Kidney glomerular epithelial cell (primary cell): ENCODE measurements around the gene AASS.

Experiments
- DNase-seq: peaks from one replicate; lab custom pipeline; 2025; lab: John Stamatoyannopoulos, UW

The AASS gene

DNA sequence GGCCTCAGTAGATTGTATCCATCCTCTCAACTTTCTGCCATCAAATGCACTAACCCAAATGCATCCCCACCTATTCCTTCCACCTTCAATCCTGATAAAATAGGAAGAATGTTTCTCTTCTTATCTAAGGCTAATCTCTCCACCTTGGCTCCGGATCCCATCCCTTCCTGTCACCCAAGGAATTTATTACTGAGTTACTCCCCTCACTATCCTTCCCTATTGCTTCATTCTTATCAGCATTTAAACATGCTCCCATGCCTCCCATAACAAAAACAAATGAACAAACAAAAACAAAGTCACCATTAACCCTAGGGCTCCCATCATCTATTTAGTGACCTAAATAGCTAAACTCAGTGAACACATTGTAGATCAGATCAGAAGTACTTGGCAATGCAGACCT is 25.3 kb downstream of the AASS start:
- DNase-seq = no peak

DNA sequence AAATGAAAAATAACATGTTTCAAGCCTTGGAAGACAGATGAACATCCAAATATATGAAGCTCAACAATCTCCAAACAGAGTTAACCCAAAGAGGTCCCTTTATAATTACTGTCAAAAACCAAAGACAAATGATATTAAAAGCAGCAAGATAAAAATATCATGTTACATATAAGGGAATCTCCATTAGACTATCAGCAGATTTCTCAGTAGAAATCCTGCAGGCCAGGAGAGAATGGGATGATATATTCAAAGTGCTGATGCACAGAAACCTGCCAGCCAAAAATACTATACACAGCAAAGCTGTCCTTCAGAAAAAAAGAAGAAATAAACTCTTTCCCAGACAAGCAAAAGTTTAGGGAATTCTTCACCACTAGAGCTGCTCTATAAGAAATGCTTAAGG is 41.0 kb downstream of the AASS start:
- no peak for DNase-seq

DNA sequence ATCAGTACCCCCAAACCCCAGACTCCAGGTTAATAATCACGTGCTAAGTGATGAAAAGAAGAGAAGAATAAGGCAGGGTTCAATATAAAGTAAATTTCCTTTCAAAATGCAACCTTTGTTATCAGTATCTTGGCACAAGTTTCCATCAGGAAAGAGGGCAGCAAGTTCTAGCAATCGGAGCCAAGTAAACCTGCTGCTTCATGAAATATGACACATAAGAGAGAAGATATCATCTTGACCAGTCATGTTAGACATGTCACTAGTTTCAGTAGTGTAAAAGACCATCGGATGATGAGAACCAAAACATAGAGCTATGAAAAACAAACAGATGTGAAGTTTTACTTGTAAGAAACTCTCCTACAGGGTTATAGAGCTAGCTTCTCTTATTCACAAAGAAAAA is 44.0 kb downstream of the AASS start:
- DNase-seq = no peak

DNA sequence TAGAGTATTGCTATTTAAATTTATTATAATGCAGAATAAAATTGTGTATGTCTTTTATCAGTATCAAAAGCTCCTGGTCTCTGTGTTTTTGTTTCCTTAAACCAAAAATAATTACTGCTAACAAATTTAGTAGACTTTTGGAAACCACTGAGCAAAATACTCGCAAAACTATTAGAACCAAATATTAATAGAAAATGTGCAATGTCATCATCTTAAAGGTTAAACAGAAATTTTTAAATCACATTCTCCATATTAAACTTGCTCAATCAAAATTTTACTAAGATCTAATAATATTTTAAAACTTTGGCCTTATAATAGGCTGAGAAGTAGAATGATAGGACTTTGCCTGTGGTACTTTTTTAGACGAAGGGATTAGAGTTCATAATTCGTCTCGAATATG is 48.4 kb downstream of the AASS start:
- DNase-seq = no peak

DNA sequence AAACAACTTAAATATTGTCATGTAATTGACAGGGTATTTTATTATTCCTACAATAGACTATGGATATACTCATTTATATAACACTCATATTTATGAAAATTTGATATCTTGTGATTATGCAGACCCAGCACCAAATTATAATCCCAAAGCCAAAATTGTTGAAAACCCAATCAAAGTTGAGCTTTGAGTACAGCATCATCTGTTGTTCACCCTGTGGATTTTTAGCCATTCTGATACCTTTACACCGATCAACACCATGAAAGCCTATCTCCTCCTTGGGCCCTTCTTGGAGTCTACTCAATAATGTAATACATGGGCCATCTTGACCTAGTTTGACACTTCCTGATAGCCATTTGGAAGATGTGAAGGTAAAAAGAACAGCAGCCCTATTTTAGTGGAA is 49.5 kb downstream of the AASS start:
- no peak for DNase-seq

DNA sequence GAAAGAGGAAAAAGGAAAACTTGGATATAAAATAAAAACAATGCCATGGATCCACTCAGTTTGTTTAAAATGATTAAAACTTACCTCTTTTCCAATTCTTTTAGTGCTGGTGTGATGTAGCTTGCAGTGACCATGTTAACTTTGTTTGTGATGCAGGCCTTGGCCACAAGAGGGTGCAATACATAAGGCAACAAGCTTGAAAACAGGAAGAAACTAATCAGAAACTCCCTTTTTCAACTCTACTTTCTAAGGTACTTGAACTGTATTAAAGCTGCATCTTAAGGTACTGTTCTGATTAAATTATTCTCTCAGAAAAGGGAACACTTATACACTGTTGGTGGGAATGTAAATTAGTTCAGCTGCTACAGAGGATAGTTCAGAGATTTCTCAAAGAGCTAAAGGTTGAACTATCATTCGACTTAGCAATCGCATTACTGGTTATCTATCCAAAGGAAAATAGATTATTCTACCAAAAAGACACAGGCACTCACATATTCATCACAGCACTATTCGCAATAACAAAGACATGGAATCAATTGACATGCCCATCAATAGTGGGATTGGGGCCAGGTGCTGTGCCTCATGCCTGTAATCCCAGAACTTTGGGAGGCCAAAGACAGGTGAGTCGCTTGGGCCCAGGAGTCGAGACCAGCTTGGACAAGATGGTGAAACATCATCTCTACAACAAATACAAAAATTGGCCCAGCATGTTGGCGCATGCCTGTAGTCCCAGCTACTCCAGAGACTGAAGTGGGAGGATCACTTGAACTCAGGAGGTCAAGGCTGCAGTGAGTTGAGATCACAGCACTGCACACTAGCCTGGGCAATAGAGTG is 50.9 kb downstream of the AASS start:
- peak; percentile 70 for DNase-seq

DNA sequence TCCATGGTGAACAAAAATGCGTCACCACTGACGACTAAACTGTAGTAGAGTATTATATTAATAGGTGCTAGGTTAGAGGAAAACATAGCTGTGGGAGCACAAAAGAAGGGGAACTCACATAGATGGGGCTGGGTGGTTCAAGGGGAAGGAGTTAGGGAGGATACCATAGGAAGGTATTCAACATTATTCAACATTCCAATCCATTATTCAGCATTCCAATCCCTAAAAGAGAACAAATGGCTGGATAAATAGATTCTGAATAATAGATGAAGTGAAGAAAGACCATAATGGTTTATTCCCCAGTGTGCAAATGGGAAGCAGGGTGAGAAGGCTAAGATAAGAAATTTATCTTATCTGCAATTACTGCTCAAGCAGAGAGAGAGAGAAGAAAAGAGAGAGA is 61.4 kb downstream of the AASS start:
- no peak for DNase-seq

GRCh38 chr7:122082160-122082559 is 61.9 kb downstream of the AASS start:
- DNase-seq = no peak

DNA sequence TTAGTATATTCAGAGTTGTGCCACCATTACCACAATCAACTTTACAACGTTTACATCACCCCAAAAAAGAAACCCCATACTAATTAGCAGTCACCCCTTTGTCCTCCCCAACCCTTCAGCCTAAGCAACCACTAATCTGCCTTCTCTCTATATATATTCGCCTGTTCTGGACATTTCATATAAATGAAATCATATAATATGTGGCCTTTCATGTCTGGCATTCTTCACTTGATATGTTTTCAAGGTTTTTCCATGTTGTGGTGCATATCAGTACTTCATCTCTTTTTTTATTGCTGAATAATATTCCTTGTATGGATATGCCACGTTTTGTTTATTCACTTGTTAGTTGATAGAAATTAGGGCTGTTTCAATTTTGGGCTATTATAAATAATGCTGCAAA is 70.4 kb downstream of the AASS start:
- no peak for DNase-seq

DNA sequence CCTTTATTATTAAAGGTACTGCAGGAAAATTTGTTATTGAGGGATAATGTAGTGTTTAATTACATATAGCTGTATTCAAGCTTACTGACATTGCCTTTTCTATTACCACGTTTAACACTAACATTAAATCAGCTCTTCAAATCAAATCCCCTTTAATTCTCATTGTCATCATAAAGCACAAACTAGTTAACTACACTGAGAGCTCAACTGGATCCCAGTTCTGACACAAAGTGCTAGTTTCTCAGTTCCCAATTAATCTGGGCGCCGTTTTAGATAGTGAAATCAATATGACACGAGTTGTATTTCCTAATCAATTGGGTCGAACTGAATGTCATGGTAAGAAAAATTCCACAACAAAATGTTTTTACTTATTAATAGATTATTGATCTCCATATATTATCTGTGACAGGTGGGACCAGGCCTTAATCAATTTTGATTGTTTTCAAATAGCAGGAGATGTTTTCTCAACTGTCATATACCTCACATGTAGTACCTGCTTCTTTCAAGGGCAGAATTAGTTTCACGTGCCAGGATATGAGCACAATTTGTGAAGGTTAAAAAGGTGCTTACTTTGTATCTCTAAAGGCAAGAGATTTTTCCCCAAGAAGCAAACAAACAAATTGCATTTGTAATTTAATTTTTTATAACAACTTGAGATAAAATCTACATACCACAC is 71.0 kb downstream of the AASS start:
- no peak for DNase-seq

- DNase-seq = no peak
Measured at GRCh38 chr7:122072272-122072671, 71.8 kb downstream of the AASS start.

- DNase-seq = no peak
Measured at GRCh38 chr7:122070834-122071233, 73.2 kb downstream of the AASS start.

- DNase-seq = no peak
Measured at GRCh38 chr7:122070062-122070461, 74.0 kb downstream of the AASS start.

DNA sequence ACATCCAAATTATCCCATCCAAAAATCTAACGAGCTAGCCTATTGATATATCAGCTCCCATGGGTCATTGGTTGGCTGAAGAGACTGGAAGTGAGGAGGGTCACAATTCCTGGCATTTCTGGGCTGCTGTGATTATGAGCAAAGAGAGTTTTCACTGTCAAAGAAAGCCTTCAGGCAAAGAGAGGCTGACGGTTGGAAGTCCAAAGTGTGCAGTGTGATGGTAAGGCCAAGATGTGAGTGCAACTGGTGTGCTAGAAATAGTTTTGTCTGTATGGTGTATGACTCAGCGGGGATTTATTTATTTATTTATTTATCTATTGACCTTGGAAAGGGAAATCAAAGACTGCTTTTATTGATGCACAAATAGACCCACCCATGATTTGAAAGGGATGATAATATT is 75.0 kb downstream of the AASS start:
- no peak for DNase-seq

DNA sequence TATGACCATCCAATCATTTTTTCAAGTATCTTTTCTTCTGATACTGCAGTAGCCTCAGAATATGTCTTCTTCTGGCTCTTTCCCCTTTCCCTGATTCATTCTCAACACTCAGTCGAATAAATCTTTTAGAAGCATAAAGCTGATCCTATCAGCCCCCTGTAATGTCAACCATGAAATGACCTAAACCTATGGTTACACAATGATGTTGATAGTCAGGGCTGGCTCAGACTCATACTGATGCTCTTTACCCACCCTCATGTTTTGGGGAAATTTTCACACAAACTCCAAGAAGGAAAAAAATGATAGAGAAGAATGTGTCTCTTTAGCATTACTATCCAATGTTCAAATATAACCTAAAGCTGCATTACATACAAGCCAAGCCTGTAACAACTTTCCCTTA is 76.0 kb downstream of the AASS start:
- no peak for DNase-seq

- no peak for DNase-seq
Measured at GRCh38 chr7:122067077-122067476, 77.0 kb downstream of the AASS start.

- DNase-seq = no peak
Measured at GRCh38 chr7:122064971-122065370, 79.1 kb downstream of the AASS start.

DNA sequence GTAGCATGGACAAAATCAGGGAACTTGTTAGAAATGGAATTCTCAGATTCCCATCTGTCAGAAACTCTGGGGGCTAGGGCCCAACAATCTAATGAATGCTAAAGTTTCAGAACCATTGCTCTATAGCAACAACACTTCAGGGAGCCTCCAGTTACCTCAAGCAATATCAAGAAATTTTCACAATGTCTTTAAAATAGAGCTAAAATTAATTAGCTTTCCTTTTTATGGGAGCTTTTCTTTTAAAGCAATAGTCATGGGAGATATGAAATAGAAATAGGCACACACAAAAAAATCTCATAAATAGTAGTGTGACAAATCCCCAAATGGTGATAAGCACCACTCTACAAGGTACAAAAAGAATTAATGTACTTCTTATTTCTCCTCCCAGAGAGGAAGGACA is 80.9 kb downstream of the AASS start:
- DNase-seq = no peak

DNA sequence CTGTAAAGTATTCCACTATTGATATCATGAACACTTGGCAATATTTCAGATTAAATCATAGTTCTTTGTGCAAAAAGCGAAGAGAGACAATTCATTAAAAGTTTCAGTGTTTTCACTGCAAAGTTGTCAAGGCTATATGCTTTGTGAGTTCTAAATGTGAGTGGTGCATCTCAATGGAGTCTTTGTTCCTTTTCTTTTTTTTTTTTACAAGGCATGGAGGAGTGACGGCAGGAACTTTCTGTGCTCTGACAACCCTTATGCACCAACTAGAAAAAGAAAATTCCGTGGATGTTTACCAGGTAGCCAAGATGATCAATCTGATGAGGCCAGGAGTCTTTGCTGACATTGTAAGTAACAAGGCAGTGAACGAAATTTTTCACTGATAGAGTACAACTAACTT is 84.5 kb downstream of the AASS start:
- no peak for DNase-seq

DNA sequence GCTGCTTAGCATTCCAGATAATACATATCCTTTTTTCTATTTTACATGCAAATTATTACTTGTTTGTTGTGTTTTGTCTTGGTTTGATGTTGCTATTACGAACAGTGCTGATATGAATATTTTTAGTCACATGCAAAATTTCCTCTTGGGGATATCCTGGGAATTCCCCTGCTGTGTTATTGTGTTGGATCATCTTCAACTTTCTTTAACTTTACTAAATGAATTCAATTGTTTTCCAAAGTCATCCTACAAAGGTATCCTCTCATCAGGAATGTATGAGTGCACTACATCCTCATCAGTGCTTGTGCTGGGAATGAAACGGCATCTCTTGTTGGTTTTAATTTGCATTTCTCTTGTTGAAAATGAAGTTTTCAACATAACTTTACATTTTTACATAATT is 87.1 kb downstream of the AASS start:
- no peak for DNase-seq

- DNase-seq = no peak
Measured at GRCh38 chr7:122055073-122055472, 89.0 kb downstream of the AASS start.

DNA sequence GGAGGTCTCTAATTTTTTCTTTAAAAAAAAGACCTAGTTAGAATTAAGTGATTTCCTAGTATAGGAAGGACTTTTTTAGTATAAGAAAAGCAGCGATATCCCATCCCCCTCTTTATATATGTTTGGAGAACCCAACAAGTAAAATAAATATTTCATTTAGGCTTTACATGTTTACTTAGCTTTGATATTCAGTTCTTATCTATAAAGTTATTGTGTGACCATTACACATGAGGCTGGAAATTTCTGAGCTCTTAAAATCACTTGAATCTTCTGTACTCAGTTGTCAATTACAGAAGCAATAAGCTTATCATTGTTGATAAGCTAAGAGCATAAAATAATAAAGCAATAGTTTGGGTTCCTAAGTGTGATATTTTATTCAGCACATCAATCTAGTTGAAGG is 89.7 kb downstream of the AASS start:
- no peak for DNase-seq

DNA sequence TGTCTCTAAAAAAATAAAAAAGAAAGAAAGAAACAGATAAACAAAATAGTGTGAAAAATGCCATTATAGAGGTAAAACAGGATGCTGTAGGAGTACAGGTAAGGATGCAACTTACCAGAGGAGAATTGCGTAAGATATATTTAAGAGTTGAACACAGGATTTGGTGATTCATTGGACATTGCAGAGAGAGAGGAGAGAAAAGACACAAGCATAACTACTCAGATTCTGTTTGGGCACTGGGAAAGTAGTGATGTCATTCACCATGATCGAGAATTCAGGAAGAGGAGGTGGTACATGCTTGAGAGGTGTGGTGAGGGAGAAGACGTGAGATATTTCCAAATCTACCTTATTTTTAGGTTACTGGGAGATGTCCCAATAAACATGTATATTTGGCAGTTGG is 97.6 kb downstream of the AASS start:
- no peak for DNase-seq

DNA sequence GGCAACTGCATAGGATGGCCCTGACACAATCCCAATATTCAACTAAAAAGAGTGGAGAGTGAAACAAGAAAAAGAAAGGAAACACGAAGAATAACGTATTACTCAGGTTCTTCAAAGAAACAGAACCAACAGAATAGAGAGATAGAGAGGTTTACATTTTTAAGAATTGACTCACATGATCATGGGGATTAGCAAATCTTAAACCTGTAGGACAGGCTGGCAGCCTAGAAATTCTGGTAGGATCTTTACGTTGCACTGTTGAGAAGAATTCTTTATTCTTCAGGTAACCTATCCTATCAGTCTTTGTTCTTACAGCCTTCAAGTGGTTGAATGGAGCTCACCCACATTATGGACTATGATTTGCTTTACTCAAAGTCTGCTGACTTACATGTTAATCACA is 103.9 kb downstream of the AASS start:
- no peak for DNase-seq
